Peyer's patch (tissue), 4 donors: Measurements from ENCODE around the gene VPS35L. TPM values are rescaled to one million over a fixed set of nuclear protein-coding genes. Genes with fewer than 3 reads are reported as not detected.
"Not testable (repeated sequence)": the region's sequence is repeated elsewhere in the genome, so short reads cannot be mapped to it uniquely, and the experiment has no call there.

Experiments
- DNase-seq, 3 donors: peaks; one replicate each; pipeline ENCODE4 v3.0.0-alpha.2; 2017 to 2019
- H3K27ac ChIP-seq, 4 donors: fragments of 200-600 bp; sonication (generic); one replicate each; pipeline ENCODE4 v1.5.1; 2016 to 2019
- H3K27me3 ChIP-seq, 2 donors: fragments of 200-600 bp; sonication (generic); one replicate each; pipeline ENCODE4 v1.5.1; 2019
- H3K36me3 ChIP-seq, 3 donors: fragments of 200-600 bp; sonication (generic); one replicate each; pipeline ENCODE4 v1.5.1; 2016 to 2019
- H3K4me1 ChIP-seq, 4 donors: fragments of 200-600 bp; sonication (generic); one replicate each; pipeline ENCODE4 v1.5.1; 2016 to 2019
- H3K4me3 ChIP-seq, 4 donors: fragments of 200-600 bp; sonication (generic); 1 replicate in 3 of 4; 2 replicates in 1 of 4; pipeline ENCODE4 v1.5.1; 2016 to 2019; ENCODE audit warnings: mild to moderate bottlenecking in 1 of 4
- H3K9me3 ChIP-seq, 4 donors: fragments of 200-600 bp; sonication (generic); one replicate each; pipeline ENCODE4 v1.5.1; 2016 to 2019; ENCODE audit warnings: mild to moderate bottlenecking in 1 of 4
- POLR2A ChIP-seq, 2 donors: fragments of 450-650 bp; IDR thresholded peaks; one replicate each; pipeline ENCODE4 v1.5.1; 2017; ENCODE audit warnings: antibody characterized with exemption in 2 of 2, mild to moderate bottlenecking in 2 of 2, moderate library complexity in 2 of 2
- total RNA-seq, 4 donors: library from RNA; depleted of rRNA; stranded (reverse); fragments of >200 nt; gene quantifications; one replicate each; pipeline ENCODE4 v1.1.0, GENCODE V29; 2016
- TF ChIP-seq, protein P1 (sequence below), 6 experiments: fragments of 450-650 bp in 4 of 6; fragments of 200-600 bp in 2 of 6; sonication (generic) in 1 of 6; IDR thresholded peaks; one replicate each; pipeline ENCODE4 v1.5.1; 2017 to 2019; ENCODE audit warnings: antibody characterized with exemption in 6 of 6, mild to moderate bottlenecking in 3 of 6, moderate library complexity in 1 of 6

The VPS35L gene
- total RNA-seq, 4 donors from 2014 or later, result 35.2 to 71.8 (median 45.2) TPM

DNA sequence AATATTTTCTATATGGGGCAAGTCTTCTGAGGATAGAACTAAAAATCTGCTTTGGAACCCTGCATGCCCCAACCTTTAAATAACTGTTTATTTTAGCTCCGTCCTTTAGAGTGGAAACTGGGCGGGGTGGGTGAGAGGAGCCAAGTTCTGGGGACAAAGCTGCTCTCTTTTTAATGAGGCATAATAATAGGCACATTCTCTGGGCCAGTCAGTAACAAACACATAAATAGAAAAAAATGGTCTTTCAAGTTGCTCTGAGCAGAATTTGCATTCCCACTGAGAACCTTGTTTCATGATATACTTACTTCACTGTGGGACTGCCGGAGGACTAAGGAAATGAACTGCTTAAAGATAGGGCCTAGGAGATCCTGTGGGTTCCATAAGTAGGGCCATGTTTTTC is 111.0 kb downstream of the VPS35L start:
- Histone ChIP-seq H3K4me3 (no peak overlapping the region), H3K36me3 (peaks cover 0 to 39% (median 0%) of the 10 kb centered on the region in 3 donors), H3K27ac (no peak overlapping the region), H3K27me3 (no peaks in the 10 kb centered on the region), H3K4me1 (no peaks in the 10 kb centered on the region), H3K9me3 (no peaks in the 10 kb centered on the region)
- TF ChIP-seq, protein P1, sequence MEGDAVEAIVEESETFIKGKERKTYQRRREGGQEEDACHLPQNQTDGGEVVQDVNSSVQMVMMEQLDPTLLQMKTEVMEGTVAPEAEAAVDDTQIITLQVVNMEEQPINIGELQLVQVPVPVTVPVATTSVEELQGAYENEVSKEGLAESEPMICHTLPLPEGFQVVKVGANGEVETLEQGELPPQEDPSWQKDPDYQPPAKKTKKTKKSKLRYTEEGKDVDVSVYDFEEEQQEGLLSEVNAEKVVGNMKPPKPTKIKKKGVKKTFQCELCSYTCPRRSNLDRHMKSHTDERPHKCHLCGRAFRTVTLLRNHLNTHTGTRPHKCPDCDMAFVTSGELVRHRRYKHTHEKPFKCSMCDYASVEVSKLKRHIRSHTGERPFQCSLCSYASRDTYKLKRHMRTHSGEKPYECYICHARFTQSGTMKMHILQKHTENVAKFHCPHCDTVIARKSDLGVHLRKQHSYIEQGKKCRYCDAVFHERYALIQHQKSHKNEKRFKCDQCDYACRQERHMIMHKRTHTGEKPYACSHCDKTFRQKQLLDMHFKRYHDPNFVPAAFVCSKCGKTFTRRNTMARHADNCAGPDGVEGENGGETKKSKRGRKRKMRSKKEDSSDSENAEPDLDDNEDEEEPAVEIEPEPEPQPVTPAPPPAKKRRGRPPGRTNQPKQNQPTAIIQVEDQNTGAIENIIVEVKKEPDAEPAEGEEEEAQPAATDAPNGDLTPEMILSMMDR (IDR thresholded peaks at IDR 0.05), result no peak
- no peak for TF ChIP-seq POLR2A (IDR thresholded peaks at IDR 0.05)
- no peak for DNase-seq

DNA sequence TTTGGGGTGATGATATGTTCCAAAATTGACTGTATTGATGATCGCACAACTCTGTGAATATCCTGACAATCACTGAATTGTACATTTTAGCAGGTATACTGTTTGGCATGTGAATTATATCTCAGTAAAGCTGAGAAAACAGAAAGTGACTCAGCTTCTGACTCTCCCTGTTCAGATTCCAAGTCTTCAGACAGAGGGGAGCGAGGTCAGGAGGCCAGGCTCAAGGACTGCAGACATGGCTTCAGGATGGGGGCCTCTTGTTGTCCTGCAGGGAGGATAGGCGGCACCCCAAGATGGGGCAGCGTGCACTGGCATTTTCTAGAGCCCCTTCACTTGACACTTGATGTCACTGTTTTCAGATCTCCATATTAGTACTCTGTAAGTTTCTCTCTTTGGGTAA is 116.9 kb downstream of the VPS35L start:
- no peak overlapping the region for H3K27ac ChIP-seq
- no peak for DNase-seq
- H3K9me3 ChIP-seq, result no peaks in the 10 kb centered on the region
- TF ChIP-seq POLR2A (IDR thresholded peaks at IDR 0.05), result no peak
- TF ChIP-seq, protein P1 (IDR thresholded peaks at IDR 0.05), result no peak
- peaks cover 0 to 40% (median 0%) of the 10 kb centered on the region in 3 donors for H3K36me3 ChIP-seq
- no peaks in the 10 kb centered on the region for H3K27me3 ChIP-seq
- no peak overlapping the region for H3K4me3 ChIP-seq
- H3K4me1 ChIP-seq, result no peaks in the 10 kb centered on the region

DNA sequence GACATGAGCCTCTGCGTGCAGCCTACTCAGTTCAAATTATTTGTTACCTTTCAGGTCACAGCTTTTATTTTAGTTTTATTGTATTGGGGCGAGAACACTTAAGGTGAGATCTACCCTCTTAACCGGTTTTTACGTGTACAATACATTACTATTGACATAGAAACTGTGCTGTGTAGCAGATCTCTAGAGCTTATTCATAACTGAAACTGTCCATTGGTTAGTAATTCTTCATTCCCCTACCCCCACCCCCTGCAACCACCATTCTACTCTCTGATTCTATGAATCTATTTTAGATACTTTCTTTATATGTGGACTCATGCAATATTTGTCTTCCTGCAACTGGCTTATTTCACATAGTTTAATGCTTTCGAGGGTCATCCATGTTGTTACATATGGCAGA is 119.0 kb downstream of the VPS35L start:
- H3K27ac ChIP-seq, result no peak overlapping the region
- no peak for DNase-seq
- H3K4me3 ChIP-seq, result no peak overlapping the region
- no peaks in the 10 kb centered on the region for H3K9me3 ChIP-seq
- TF ChIP-seq, protein P1 (IDR thresholded peaks at IDR 0.05), result no peak
- no peak for TF ChIP-seq POLR2A (IDR thresholded peaks at IDR 0.05)
- peaks cover 0 to 31% (median 0%) of the 10 kb centered on the region in 3 donors for H3K36me3 ChIP-seq
- H3K27me3 ChIP-seq, result no peaks in the 10 kb centered on the region
- H3K4me1 ChIP-seq, result no peaks in the 10 kb centered on the region

DNA sequence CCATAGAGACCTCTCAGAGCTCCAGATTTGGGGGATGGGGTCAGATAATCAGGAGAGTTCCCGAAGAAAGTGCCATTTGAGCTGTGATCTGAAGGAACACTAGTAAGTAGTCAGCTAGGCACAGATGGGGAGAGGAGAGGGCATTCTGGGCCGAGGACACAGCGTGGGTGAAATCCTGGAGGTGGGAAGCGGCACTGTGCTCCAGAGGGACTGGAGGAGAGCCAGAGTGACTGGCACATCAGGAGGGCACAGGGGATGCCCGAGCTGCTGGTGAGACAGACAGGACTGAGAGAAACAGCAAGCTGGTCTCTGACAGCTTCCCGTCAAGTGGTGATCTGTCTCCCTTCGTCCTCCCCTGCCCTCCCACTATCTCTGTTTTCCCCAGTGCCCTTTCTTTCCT is 121.9 kb downstream of the VPS35L start:
- Histone ChIP-seq H3K27ac (no peak overlapping the region), H3K9me3 (no peaks in the 10 kb centered on the region), H3K36me3 (peaks cover 0 to 14% (median 0%) of the 10 kb centered on the region in 3 donors), H3K4me3 (no peak overlapping the region), H3K27me3 (no peaks in the 10 kb centered on the region), H3K4me1 (no peaks in the 10 kb centered on the region)
- DNase-seq, result no peak
- no peak for TF ChIP-seq POLR2A (IDR thresholded peaks at IDR 0.05)
- TF ChIP-seq, protein P1 (IDR thresholded peaks at IDR 0.05), result no peak

DNA sequence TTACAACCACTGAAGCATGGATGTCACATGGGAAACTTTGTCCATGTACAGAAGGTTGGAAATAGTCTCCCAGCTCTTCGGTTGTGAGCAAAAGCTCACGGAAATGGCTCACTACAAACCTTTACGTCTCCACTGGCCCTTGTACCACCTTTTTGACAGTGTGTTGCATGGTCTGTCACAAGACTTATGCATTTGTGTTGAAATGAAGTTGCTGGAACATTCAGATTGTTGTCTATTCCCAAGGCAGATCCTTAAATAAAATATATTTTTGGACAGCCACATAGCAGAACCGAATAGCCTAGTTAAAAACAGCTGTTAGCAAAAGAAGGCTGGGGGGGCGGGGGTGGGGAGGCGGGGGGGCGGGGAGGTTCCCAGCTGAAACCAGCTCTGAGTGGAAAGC is 123.3 kb downstream of the VPS35L start:
- Histone ChIP-seq H3K4me3 (no peak overlapping the region), H3K27me3 (no peaks in the 10 kb centered on the region), H3K27ac (no peak overlapping the region), H3K36me3 (peaks cover 0 to 28% (median 0%) of the 10 kb centered on the region in 3 donors), H3K9me3 (no peaks in the 10 kb centered on the region), H3K4me1 (no peaks in the 10 kb centered on the region)
- no peak for DNase-seq
- TF ChIP-seq, protein P1 (IDR thresholded peaks at IDR 0.05), result no peak
- no peak for TF ChIP-seq POLR2A (IDR thresholded peaks at IDR 0.05)

DNA sequence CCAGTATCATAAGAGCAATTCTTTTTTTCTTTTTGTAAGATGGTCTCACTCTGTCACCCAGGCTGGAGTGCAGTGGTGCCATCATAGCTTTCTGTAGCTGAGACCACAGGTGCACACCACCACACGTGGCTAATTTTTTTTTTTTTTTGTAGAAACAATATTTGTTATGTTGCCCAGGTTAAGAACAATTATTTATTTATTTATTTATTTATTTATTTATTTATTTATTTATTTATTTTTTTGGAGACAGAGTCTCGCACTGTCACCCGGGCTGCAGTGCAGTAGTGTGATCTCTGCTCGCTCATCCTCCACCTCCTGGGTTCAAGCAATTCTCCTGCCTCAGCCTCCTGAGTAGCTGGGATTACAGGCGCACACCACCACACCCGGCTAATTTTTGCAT is 123.8 kb downstream of the VPS35L start:
- H3K36me3 ChIP-seq, result peaks cover 0 to 33% (median 0%) of the 10 kb centered on the region in 3 donors
- not testable (repeated sequence) for H3K9me3 ChIP-seq, H3K27me3 ChIP-seq

More for the DNA sequence above, 123.8 kb downstream of the VPS35L start:
- H3K27ac ChIP-seq, H3K4me3 ChIP-seq, H3K4me1 ChIP-seq, DNase-seq: not testable (repeated sequence)
